ENCODE measurements around the gene VPS9D1.
"Not testable (repeated sequence)": the region's sequence is repeated elsewhere in the genome, so short reads cannot be mapped to it uniquely, and the experiment has no call there.

VPS9D1 gene

GRCh38 chr16:89691986-89692569, 28.6 kb downstream of the VPS9D1 start:
- no peak for DNase-seq

GRCh38 chr16:89691231-89691985, 29.3 kb downstream of the VPS9D1 start:
- no peak for DNase-seq

- no peak for DNase-seq
Measured at GRCh38 chr16:89690392-89690901, 30.3 kb downstream of the VPS9D1 start.

- not testable (repeated sequence) for DNase-seq
Measured at GRCh38 chr16:89689621-89690020, 31.1 kb downstream of the VPS9D1 start.

DNA sequence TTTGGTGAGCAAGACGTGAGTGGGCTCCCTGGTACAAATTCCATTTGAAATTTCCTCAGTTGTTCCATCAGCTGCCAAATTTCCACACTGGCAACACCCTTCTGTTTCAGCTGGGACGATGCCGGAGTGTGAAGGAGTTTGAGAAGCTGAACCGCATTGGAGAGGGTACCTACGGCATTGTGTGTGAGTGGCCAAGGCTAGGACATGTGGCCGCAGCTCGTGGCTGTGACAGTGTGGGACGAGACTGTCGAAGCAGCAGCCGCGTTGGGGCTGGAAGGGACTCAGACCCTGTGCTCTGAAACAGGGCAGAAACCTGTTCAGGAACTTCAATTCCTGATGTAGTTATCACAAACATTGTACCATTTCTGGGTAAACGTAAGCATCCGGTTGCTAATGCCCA, 31.6 kb downstream of the VPS9D1 start:
- no peak for DNase-seq

GRCh38 chr16:89688395-89688794, 32.3 kb downstream of the VPS9D1 start:
- no peak for DNase-seq

DNA sequence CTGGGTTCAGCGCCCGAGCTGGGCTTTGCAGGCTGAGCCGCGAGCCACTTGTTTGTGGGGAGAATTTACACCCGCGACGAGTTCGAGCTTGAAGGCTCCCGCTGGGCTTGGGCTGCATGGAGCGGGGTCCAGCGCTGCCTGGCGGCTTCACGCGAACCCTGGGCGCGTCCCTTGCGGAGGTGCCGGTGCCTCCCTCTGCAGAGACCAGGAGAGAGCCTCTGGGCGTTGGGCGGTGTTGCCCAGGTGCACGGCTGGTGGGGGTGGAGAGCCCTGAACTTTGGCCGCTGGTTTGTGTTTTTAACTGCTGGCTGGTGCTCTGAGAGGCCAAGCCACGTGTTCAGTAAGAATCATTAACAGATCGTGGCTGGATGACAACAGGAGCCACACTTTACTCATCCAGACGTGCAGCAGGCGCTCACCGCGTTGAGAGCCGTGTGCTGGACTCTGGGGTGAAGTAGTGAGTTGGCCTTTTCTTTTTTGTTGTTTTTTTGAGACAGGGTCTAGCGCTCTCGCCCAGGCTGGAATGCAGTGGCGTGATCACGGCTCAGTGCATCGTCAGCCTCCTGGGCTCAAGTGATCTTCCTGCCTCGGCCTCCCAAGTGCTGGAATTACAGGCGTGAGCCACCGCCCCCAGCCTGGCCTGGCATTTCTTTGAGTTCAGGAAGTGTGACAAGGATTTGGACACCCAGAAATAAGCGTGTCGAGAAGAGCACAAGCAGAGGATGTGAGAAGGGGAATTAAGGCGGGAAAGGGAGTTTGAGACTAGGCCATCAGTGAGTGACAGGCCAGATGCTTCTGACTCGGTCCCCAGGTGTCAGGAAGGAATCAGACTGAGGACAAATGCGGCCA, 33.4 kb downstream of the VPS9D1 start:
- DNase-seq = no peak

DNA sequence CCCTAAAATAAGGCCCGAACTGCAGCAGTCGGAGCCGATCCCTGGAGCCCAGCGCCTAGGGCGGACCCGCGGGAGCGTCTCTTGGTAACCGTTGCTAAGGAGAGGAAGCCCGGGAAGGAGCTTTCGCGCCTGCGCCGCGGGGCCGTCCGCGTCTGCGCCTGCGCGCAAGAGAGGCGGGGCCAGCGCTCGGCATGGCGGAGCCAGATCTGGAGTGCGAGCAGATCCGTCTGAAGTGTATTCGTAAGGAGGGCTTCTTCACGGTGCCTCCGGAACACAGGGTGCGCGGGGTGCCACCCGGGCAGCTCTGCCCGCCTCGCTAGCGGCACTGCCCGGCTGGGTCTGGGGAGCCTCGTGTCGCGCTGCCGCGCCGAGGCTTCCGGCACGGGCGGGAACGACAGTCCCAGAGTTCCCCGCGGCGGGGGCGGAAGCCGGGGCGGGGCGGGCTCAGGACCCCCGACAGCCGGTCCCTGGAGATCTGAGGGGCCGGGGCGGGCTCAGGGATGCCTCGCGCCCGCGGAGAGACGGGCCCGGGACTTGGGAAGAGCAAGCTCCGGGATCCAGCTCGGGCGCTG, 34.1 kb downstream of the VPS9D1 start, which contains the start of gene CDK10:
CDK10 (plus strand) TSS at position 170 of the 572 bp plus-strand sequence; CDS start at position 192, 22 bp downstream.
- peak; percentile 73 for DNase-seq

- no peak for DNase-seq
Measured at GRCh38 chr16:89685916-89686315, 34.8 kb downstream of the VPS9D1 start.

DNA sequence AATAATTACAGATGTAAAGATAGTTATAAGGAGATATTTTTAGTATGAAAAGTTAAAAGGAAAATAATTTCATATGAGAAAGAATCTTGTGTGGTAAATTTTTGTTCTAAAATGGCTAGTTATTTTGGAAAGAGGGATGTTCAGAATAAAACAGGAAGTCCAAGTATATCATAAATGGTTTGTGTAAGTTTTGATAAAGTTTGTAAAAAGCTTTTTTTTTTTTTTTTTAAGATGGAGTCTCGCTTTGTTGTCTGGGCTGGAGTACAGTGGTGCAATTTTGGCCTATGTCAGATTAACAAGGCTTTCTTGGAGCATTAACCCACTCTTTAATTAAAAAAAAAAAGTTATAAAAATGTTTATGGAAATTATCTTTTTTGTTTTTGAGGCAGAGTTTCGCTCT, 42.4 kb downstream of the VPS9D1 start:
- DNase-seq = no peak

DNA sequence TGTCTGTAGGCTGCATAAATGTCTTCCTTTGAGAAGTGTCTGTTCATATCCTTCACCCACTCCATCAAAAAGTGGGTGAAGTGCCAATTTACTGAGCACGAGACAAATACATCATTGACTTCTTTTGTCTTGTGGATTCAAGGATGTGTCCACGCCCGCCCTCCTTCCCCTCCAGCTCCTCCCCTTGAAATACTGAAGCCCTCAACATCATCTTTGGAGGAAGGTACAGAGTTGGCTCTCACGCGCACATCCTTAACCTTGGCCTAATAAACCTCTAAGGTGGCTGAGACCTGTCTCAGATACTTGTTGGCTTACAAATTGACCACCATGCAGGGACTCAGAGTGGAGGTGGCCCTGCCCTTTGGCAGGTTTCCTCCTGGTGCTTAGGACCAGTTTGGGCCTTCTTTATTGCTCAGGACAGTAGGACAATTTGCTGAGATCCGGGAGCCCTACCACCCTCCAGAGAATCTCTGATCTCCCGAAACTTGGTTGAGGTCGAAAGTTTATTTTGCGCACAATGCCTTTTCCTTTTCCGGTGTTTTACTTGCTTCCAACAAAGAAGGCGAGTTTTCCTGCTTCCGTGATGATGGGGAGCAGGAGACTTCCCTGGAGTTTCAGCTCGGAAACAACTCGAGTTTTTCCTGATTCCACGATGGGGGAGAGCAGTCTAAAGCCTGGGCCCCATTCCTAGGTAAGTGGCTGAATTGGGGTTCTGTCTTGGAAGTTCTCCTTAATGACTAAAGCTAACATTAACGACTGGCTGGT, 48.3 kb downstream of the VPS9D1 start:
- DNase-seq = no peak

GRCh38 chr16:89671565-89671964, 49.1 kb downstream of the VPS9D1 start:
- not testable (repeated sequence) for DNase-seq

- DNase-seq = no peak
Measured at GRCh38 chr16:89670496-89671431, 49.9 kb downstream of the VPS9D1 start.

DNA sequence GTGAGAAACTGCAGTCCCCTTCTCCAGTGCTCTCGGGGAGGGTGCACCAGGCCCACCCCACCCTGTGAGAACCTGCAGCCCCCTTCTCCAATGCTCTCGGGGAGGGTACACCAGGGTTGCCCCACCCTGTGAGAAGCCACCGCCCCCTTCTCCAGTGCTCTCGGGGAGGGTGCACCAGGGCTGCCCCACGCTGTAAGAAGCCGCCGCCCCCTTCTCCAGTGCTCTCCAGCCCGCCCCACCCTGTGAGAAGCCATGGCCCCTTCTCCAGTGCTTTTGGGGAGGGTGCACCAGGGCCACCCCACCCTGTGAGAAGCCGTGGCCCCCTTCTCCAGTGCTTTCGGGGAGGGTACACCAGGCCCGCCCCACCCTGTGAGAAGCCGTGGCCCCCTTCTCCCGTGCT, 50.9 kb downstream of the VPS9D1 start:
- DNase-seq = no peak

GRCh38 chr16:89668790-89669158, 51.9 kb downstream of the VPS9D1 start:
- no peak for DNase-seq

GRCh38 chr16:89667633-89668032, 53.1 kb downstream of the VPS9D1 start:
- DNase-seq = no peak

GRCh38 chr16:89667000-89667399, 53.7 kb downstream of the VPS9D1 start:
- DNase-seq = not testable (repeated sequence)

GRCh38 chr16:89664238-89664637, 56.5 kb downstream of the VPS9D1 start:
- not testable (repeated sequence) for DNase-seq

- DNase-seq = no peak
Measured at GRCh38 chr16:89661215-89661614, 59.5 kb downstream of the VPS9D1 start.

DNA sequence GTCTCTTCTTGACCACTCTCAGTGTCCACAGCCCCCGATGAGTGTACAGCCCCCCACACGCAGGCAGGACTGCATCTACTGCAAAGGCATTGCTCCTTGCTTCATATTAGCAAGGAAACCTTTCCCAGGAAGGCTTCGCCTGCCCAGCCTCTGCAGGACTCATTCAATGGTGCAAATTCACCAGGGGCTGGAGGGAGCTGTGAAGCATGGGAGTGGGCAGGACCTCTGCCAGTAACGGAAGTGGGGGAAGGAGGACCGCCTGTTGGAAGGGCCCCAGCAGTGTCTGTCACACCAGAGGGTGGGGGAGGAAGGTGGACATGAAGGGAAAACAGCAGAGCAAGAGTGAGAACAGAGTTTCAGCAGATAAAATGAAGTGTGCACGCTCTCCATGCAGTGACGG, 60.6 kb downstream of the VPS9D1 start:
- DNase-seq = no peak

DNA sequence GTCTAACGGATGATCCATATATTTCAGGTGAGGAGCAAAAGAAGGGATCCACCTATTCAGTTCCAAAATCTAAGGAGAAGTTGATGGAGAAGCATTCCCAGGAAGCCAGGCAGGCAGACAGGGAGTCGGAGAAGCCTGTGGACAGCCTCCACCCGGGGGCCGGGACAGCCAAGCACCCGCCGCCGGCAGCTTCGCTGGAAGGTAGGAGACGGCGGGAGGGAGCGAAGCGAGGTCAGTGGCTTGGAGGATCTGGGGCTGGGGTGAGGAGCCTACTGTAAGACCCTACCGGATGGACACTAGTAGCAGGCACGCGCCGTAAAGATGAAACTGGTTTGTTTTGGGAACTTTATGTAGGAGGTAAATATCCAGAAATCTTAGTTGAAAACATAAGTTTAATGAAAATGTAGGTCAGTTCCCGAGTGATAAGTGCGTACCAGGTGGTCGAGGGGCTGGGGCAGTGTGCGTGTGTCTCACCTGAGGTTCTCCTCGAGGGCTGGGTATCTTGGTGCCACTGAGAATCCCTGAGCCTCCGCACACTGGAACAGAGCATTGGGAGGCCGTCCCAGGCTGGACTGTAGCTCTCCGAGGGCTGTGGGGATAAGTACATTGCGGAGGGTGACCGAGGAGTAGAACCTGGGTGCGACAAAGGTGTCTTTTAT, 62.3 kb downstream of the VPS9D1 start:
- DNase-seq = no peak

Data from NCI-H1694 (cell line).